Measurements from ENCODE around the gene PLB1. TPM values are rescaled to one million over a fixed set of nuclear protein-coding genes. Genes with fewer than 3 reads are reported as not detected.

The PLB1 gene
- polyA plus RNA-seq, 1 experiment: 0.38 TPM

- DNase-seq (ENCODE audit: low read depth): no peak
- ChIA-PET POLR2A (no interaction called here), CTCF (interaction anchor here (1.2 kb wide), 1 partner anchor 79 kb away, joined by 4 read pairs; no protein-coding TSS in a partner anchor)
Measured at GRCh38 chr2:28673338-28673737, 177.5 kb downstream of the PLB1 start.

GRCh38 chr2:28674062-28674712 is 178.3 kb downstream of the PLB1 start:
- Histone ChIP-seq H3K4me3 (ENCODE audit: low read depth, low read length) (no peak overlapping the region), H3K27me3 (ENCODE audit: control insufficient read depth, insufficient read depth, low read length) (no peaks in the 10 kb centered on the region), H3K36me3 (ENCODE audit: control insufficient read depth, insufficient read depth, low read length) (no peaks in the 10 kb centered on the region)
- ChIA-PET POLR2A (no interaction called here), CTCF (no interaction called here)
- no peak for TF ChIP-seq CTCF (IDR thresholded peaks at IDR 0.05; ENCODE audit: insufficient read depth, low read depth, low read length)
- DNase-seq (ENCODE audit: low read depth): no peak

More at GRCh38 chr2:28673338-28673737, 177.5 kb downstream of the PLB1 start:
- no peaks in the 10 kb centered on the region for H3K36me3 ChIP-seq (ENCODE audit: control insufficient read depth, insufficient read depth, low read length)
- H3K27me3 ChIP-seq (ENCODE audit: control insufficient read depth, insufficient read depth, low read length): no peaks in the 10 kb centered on the region
- no peak overlapping the region for H3K4me3 ChIP-seq (ENCODE audit: low read depth, low read length)
- TF ChIP-seq CTCF (IDR thresholded peaks at IDR 0.05; ENCODE audit: insufficient read depth, low read depth, low read length): no peak

- ChIA-PET CTCF (no interaction called here), POLR2A (no interaction called here)
- DNase-seq (ENCODE audit: low read depth): no peak
- no peak for TF ChIP-seq CTCF (IDR thresholded peaks at IDR 0.05; ENCODE audit: insufficient read depth, low read depth, low read length)
- Histone ChIP-seq H3K27me3 (ENCODE audit: control insufficient read depth, insufficient read depth, low read length) (no peaks in the 10 kb centered on the region), H3K36me3 (ENCODE audit: control insufficient read depth, insufficient read depth, low read length) (no peaks in the 10 kb centered on the region), H3K4me3 (ENCODE audit: low read depth, low read length) (no peak overlapping the region)
Measured at GRCh38 chr2:28674713-28675068, 178.8 kb downstream of the PLB1 start.

- POLR2A ChIA-PET: interaction anchor here (0.6 kb wide), 1 partner anchor 121 kb away, joined by 11 read pairs; no protein-coding TSS in a partner anchor
- Histone ChIP-seq H3K4me3 (ENCODE audit: low read depth, low read length) (no peak overlapping the region), H3K36me3 (ENCODE audit: control insufficient read depth, insufficient read depth, low read length) (no peaks in the 10 kb centered on the region), H3K27me3 (ENCODE audit: control insufficient read depth, insufficient read depth, low read length) (no peaks in the 10 kb centered on the region)
- TF ChIP-seq CTCF (IDR thresholded peaks at IDR 0.05; ENCODE audit: insufficient read depth, low read depth, low read length): no peak
- CTCF ChIA-PET: interaction anchor here (0.8 to 1.4 kb wide), 2 partner anchors 13 to 51 kb away, joined by 3 read pairs; no protein-coding TSS in a partner anchor
- DNase-seq (ENCODE audit: low read depth): no peak
Measured at GRCh38 chr2:28676152-28676835, 180.4 kb downstream of the PLB1 start.

- POLR2A ChIA-PET: no interaction called here
- Histone ChIP-seq H3K4me3 (ENCODE audit: low read depth, low read length) (no peak overlapping the region), H3K27me3 (ENCODE audit: control insufficient read depth, insufficient read depth, low read length) (no peaks in the 10 kb centered on the region), H3K36me3 (ENCODE audit: control insufficient read depth, insufficient read depth, low read length) (no peaks in the 10 kb centered on the region)
- CTCF ChIA-PET: interaction anchor here (1.8 kb wide), 1 partner anchor 11 kb away, joined by 3 read pairs; no protein-coding TSS in a partner anchor
- no peak for TF ChIP-seq CTCF (IDR thresholded peaks at IDR 0.05; ENCODE audit: insufficient read depth, low read depth, low read length)
- DNase-seq (ENCODE audit: low read depth): no peak
Measured at GRCh38 chr2:28678175-28678855, 182.5 kb downstream of the PLB1 start.
